GM19452 (cell line): ENCODE measurements around the gene PLCB4.

Experiments
- ATAC-seq: cut with Tn5 transposase; IDR thresholded peaks from one replicate; pipeline ENCODE4 v1.9.1; 2021; ENCODE audit not compliant: unreplicated experiment

The PLCB4 gene

DNA sequence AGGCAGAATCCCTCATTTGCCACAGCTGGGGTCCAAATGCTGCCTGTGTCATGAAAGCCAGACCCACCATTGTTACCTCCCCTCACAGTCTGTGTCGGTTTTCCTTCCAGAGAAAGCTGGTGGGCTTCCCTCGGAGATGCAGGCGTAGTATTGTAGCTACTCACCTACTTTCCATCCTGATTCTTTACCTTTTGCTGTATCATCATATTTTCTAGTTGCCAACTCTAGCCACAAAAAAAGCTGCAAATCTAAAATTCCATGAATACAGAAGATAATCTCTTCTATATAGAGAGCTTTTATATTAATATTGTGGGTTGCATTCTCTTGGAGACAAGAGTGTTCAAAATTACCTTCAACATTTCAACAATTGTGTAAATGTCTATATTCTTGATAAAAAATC, 347.5 kb downstream of the PLCB4 start:
- ATAC-seq: no peak

DNA sequence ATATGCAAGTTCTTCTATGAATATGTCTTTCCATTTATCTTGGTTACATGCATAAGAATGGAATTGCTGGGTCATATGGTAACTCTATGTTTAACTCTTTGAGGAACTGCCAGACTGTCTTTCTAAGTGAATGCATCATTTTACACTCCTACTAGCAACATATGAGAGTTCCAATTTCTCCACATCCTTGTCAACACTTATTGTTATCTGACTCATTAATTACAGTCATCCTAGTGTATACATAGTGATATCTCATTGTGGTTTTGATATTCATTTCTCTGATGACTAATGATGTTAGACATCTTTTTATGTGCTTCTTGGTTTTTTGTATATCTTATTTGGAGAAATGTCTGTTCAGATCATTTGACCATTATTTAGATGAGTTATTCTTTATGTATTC, 348.8 kb downstream of the PLCB4 start:
- no peak for ATAC-seq

DNA sequence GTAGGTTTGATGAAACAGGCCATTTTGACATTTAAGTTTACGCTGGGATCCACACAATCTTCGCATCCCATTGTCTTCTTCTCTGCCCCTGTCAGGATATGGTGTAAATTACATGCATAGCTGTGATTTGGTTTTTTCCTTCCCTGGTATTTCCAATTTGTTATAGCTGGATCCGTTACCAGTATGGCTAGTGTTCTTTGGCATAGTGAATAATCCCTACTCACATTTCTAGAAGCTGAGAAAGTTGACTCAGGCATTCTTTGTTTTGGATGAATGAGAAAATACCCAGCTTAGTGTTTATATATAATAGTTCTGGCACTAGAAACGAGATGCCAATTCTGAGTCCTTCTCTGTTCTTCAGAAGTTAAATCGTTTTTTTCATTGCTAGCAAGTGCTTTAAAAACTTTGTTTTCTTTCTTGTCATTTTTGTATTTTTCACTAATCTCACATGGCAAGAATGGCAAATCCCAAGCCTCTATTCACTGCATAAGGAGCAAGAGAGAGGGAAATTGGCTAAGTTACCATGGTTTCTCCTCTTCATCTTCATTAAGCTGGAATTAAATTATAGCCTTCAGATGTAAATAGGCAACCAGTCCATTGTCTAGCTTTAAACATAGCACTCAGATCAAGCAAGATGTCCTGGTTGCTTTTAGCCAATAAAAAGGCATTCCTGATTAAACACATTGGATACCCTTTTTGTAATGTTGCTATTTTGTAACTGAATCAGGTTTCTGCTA, 353.6 kb downstream of the PLCB4 start:
- no peak for ATAC-seq

DNA sequence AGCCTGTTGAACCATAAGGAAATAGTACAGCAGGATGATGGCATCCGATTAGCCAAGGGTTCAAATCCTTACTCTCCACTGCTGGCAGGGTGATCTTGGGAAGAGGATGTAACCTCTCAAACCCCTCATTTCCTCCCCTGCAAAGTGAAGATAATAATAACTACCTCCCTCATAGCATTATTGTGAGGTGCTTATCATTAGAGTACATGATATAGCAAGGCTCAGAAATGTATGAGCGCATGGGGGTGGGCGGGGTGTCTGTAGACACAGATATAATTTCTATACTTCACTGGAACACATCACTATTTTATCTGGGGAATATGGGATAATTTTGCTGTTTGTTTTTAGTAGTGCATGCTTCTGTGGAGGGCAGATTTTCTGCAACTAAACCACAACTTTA, 355.7 kb downstream of the PLCB4 start:
- ATAC-seq: no peak

DNA sequence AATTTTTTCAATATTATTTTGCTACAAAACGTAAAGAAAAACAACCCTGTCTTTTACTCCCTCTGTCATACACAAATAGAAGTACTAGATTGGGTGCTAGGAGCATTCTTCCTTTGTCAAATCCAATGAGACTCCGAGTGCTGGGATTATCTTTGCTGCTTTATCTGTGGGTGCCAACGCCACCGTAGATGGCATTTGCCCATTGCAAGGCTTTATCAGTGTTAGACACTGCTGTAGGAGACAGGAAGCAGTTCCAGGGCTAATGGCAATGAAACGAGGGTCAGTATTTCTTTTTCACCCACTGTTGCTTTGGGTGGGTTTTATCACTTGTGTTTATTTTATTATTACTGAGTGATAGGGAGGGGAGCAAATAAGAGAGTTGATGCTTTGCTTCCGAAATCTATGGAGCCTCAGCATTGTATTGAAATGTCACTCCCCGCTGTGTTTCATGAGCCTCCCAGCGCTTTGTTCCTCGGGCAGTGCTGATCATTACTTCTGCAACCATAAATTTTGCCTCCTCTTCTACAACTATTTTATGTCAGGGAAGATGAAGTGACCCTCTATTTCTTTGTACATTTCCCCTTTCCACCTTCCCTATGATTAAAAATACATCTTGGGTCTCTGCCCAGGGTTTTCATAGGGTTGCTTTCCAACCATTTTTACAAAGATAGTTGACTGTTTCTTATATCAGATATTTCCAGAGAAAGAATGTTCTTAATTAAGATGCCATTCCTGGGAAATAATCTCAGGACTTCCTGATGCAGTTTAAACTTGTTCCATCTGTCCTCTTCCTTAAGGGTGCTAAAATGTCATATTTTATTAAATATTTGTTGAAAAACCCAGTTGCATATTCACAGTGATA, 358.8 kb downstream of the PLCB4 start:
- no peak for ATAC-seq

DNA sequence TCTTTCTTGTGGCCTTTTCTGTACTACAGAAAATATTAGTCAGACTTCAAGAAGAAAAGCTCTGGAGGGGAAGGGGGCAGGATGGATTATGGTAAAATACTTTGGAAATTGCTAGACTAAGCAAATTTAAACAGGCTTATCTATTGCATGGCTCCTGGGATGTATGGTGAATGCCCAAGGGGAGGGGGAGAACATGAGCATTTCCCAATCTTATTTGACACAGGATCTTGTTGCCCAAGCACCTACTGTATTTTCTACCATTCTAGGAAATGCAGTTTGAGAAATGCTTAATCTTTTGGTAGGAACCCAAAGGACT, 359.4 kb downstream of the PLCB4 start:
- ATAC-seq: no peak

DNA sequence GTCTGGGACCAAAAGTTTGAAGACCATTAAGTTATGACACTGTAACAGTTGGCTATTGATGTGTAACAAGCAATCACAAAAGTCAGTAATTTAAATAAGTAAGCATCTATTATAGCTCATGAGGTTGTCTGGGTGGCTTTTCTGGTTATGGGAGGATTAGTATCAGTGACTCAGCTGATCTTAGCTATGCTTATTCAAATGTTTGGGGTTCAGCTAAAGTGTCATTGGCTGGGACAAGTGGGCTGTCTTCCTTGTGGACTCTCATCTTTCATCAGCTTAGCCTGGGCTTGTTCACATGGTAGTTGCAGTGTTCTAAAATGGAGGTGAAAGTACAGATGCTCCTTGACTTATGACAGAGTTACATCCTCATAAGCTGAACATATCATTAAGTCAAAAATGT, 370.9 kb downstream of the PLCB4 start:
- ATAC-seq: no peak

DNA sequence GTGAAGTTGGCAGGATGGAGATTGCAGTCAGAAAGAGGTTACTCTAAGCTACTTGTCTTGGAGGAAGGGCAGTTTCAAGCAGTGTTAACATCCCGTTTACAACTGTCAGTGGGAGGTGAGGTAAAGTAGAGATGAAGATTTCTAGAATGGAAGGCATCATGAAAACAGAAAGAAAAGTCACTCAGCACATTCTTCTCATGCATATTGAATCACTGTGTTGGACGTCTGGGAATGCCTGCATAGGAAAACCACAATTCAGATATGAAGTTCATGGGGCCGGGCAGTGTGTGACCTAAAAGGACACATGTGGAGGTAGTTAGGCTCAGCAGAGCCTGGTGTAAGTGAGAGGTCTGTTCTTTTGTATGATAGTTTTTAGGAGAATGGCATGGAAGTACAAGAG, 372.0 kb downstream of the PLCB4 start:
- ATAC-seq: no peak

DNA sequence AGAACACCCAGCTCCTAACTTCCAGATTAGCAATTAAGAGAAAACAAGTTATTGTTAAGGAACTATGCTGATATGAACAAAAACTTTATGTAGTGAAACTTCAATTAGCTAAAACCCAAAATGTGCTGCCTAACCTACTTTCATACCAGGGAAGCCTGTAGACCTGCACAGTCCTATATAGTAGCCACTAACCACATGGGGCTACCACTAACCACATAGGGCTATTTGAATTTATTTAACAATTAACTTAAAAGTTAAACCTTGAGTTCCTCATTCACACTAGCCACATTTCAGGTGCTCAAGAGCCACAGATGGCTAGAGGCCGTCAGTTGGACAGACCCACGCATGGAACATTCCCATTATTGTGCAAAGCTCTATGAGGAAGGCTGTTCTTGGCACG, 373.1 kb downstream of the PLCB4 start:
- ATAC-seq: peak; percentile 84

DNA sequence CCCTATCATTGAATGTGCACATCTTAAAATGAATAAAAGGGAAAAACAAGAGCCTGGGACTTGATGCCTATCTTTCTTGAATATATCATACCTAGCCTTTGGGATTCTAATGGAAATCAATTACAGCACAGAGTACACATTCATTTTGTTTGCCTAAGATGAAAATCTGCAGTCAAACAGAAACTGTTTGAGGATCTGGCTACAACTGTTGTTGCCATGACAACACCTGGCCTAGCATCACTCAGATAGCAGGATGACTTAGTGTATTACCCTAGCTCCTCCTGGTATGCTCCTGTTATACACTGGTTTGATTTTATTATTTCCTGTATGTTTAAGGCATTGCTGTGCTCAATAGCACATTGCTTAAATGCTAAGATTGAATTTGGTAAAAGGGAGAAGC, 374.0 kb downstream of the PLCB4 start:
- ATAC-seq: peak; percentile 76

DNA sequence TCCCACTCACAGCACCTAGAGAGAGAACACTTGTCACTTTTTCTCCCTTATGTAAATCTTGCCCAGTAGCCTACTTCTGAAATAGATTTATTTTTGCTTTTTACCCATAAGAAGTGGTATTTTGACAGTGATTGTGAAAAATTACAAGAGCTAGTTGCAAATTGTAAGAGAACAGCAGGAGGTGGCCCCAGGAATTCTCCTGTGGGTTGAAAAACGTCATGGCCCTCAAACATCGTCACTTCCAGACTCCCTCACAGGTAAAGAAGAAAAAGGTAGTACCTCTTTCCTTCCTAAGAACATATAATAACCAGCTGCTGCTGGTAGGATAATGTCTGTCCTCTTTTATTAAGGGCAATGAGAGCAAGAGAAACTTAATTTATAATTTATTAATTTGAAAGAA, 376.0 kb downstream of the PLCB4 start:
- no peak for ATAC-seq

DNA sequence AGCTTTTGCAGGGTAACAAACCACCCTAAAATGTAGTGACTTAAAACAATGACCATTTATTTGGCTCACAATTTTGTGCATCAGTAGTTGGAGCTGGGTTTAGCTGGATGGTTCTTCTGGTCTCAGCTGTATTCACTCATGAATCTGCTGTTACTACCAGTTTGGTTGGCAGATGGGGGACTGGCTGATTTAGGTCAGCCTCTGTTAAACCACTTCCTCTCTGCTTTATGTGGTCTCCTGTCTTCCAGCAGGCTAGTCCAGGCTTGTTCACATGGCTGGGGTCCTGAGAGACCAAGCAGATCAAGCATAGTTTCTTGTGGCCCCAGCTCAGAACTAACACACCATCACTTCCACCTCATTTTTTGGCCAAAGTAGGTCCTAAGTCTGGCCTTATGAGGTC, 378.3 kb downstream of the PLCB4 start:
- ATAC-seq: no peak

DNA sequence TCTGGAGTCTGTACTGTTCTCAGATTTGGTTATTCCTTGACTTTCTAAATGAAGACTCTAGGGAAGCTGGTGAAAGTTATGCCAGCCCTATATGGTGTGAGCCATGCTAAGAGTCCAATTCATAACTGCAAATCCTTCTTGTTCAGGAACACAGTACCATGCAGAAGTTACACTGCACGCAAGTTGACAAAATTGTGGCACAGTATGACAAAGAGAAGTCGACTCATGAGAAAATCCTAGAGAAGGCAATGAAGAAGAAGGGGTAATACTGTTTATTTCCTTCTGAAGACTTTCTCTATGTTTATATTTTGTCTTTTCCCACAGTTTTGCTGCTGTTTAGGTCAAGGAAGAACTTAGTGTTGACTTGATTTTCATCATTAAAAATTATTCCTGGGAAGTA, 384.3 kb downstream of the PLCB4 start:
- no peak for ATAC-seq

DNA sequence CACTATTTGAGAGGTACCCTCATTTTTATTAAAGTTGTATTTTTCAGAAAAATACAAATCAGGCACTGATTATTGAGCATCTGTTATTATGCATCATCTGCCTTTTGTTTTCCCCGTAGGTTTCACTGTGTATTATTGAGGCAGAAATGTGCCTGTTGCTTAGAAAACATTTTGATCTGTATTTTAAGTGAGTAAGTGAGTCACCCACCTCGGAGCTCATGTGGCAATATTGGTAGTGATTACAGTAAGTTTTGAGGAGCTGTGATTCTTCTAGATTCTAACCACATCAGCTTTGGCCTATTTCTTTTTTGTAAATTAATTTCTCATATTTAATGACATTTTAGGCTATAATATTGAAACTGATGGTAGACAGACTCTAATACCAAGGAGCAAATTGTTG, 385.9 kb downstream of the PLCB4 start:
- no peak for ATAC-seq

DNA sequence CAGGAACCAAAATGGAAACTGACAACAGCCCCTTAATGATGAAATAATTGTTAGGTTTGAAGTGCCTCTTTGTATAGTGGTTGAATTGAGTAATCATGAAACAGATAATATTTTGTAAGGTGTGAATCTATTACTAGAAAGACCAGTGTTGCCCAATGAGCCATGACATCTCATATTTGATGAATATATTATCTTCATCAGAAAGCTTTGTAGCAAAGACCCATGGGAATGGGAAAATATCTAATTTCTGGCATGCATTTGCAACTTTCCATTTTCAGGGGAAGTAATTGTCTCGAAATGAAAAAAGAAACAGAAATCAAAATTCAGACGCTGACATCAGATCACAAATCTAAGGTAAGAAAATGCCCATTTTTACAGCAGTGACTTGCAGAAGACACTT, 388.2 kb downstream of the PLCB4 start:
- ATAC-seq: no peak

DNA sequence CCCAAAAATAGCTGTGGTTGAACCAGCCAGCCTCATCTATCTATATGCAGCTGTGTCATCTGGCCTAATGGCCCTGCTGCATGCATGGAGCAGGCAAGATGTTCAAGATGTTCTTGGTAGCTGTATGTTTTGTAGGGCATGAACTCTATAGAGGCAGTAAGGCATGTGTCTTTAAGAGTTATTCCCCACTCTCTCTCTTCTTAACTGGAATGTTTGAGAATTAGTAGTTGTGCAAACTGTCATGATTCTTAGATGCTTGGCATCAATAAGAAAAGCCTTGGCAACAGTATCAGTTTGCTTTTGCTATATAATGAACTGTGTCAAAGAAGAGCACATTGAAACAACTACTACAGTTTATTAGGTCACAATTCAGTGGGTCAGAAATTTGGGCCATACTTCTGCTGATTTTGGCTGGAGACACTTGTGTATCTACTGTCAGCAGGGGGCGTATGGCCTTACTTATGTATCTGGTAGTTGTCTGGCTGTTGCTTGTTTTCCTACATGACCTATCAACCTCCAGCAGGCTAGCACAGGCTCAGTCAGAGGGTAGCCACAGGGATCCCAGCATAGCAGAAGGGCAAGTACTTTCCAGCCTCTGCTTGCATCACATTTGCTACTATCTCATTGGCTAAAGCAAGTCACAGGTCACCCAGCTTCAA, 389.4 kb downstream of the PLCB4 start:
- ATAC-seq: peak; percentile 52

DNA sequence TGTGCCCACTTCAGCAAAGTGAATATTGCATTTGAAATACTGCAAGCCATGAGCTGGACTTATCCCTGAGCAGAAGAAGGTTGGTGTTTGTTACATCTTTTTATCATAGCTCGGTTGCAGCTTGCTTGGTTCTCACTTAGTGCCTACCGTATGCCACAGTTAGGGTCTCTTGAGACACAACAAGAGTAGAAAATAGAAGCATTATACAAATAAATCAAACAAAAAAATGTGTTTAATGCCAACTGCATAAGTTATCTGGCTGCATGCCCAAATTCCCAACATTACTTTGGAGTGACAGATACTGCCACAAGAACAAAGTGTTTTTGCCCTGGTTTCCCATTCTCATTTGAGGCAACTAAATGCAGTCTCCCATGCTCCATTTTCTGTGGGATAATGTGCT, 391.6 kb downstream of the PLCB4 start:
- ATAC-seq: no peak

DNA sequence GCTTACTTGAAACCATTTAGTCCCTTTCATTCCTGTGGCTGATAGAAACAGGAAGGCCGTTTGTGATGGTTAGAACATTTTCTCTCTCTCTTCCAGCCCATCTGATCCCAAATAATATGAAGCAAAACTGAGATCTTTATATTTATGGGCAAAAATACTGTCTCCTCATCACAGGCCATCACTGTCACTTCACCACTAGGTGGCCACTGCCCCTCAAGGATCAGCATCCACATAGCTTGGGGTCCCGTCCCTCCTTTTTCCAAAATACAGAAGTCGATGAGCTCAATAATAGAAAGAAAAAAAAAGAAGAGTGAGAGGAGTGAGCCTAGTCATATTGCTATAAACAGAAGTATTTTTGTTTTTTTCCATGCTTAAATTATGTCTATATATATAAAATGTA, 399.1 kb downstream of the PLCB4 start:
- ATAC-seq: no peak

DNA sequence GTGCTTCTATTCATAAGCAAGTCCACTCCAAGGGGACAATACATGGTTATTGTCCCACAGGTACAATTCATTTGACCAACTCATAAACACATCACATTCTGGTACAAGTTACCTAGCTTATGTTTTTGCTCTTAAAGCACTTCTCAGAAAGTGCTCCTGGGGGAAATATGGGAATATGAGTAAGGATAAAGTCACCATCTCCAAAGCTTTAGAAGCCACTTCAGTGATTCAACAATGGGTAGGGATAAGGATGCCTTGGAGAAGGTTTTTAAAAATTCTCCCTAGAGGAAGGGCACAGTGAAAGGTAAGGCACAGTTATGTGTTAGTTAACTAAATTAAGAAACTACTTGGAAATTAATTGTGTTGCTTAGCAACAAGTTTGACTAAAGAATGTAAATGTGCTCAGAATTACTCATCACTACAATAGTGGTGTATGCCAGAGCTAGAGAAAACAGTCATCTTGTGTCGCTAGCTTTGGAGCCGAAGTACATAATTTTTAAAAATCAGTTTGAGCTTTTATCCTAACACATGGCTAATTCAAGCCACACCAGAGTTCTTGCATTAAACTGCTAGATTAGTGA, 406.0 kb downstream of the PLCB4 start:
- ATAC-seq: no peak

DNA sequence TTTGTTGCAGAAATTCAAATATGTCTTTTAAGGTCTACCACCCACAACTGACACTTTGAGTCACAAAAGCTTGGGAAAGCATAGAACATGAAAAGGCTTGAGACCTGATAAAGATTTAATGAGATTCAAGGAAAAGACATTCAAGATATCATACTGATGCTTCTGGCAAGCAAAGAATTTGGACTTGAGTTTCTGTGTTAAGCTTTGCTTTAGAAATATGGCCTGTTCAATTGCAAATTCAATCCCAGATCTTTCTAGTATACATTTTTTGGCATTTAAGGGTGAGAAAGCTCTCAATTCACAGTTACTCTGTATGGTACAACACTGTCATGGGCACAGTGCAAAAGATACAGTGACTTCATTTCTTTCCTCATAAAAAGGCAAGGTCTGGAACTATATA, 406.6 kb downstream of the PLCB4 start:
- no peak for ATAC-seq

DNA sequence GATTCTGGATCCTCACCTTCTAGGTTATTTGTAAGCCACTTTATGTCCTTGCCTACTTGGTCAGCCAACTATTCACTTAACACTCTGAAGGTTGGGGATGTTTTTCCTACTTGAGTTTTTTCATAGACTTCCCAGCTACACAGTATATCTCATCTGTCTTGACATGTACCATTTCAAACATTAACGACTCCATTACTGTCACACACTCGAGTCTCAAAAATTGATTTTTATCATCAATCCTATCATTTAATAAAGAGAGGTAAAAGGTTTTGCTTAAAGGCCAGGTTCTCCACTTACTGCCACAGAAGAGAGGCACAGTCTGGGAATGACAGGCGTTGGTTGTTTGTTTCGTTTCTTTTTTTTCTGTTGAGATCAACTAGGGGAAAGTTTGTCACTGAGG, 407.3 kb downstream of the PLCB4 start:
- no peak for ATAC-seq

DNA sequence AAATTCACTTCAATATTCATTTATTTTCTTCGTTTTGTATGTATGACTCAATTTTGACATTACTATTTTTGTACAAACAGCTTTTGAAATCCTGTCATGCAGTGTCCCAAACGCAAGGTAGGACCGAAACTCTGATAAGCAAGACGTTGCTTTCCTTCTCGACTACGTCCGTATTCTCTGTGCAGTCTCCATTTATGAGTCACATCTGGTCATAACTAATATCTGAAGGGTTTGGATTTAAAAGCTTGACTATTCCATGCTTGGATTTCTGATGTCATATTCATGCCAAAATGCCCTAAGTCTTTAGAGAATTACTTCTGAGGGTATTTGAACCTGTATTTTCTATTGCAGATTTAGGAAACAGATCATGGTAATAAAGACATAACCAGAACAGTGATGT, 407.8 kb downstream of the PLCB4 start:
- no peak for ATAC-seq
